GM23338 (cell line): ENCODE data around the gene GOLGA8N. TPM values are rescaled to one million over a fixed set of nuclear protein-coding genes. Genes with fewer than 3 reads are reported as not detected.

ENCODE experiments used
- polyA plus RNA-seq: library from polyadenylated mRNA; unstranded; fragments of >200 nt; fragmentation: Nextera tagmentation; extraction: Ambion mirVana; gene quantifications from 2 replicates; pipeline ENCODE4 v1.2.1, GENCODE V29; 2016
- small RNA-seq: library from RNA; depleted of rRNA; stranded (forward); fragments of <200 nt; gene quantifications from one replicate; pipeline ENCODE3, GENCODE V24; 2014; ENCODE audit warnings: low replicate concordance
- total RNA-seq: library from RNA; depleted of rRNA; stranded (reverse); fragments of >200 nt; shearing (Covaris generic); gene quantifications from 2 replicates; pipeline ENCODE4 v1.2.3, GENCODE V29; 2014; rRNA removed

The GOLGA8N gene
- total and polyA plus RNA-seq, 2 experiments from 2014 or later, result 0.40 to 14.8 TPM

Small RNA genes within 50 kb of the gene (small RNA-seq; reads per million reads assigned to genes)
- not detected for gene RN7SL286P

Other genes starting within 250 kb of the GOLGA8N start
- gene GOLGA8K, start 190.2 kb upstream of the GOLGA8N start, total RNA-seq, result not detected in 2 replicates
- gene GOLGA8K, start 190.2 kb upstream of the GOLGA8N start, polyA plus RNA-seq, result 0.24 TPM in 1 of 2 replicates, not detected in the other
- not detected in 2 replicates for gene GOLGA8O, start 137.8 kb upstream of the GOLGA8N start, total RNA-seq
- not detected in 2 replicates for gene GOLGA8O, start 137.8 kb upstream of the GOLGA8N start, polyA plus RNA-seq
- gene ARHGAP11A, start 22.0 kb downstream of the GOLGA8N start, total RNA-seq, result 38.7 and 43.1 TPM in 2 replicates
- gene ARHGAP11A, start 22.0 kb downstream of the GOLGA8N start, polyA plus RNA-seq, result 21.4 and 28.3 TPM in 2 replicates
- 48.1 and 49.2 TPM in 2 replicates for gene SCG5, start 48.3 kb downstream of the GOLGA8N start, total RNA-seq
- 64.4 and 73.3 TPM in 2 replicates for gene SCG5, start 48.3 kb downstream of the GOLGA8N start, polyA plus RNA-seq
- 0.12 and 1.0 TPM in 2 replicates for gene GREM1, start 124.5 kb downstream of the GOLGA8N start, total RNA-seq
- gene GREM1, start 124.5 kb downstream of the GOLGA8N start, polyA plus RNA-seq, result 0.21 and 0.27 TPM in 2 replicates